PC-9 (cell line): ENCODE results near the gene PIGZ. TPM values are rescaled to one million over a fixed set of nuclear protein-coding genes. Genes with fewer than 3 reads are reported as not detected.

Experiments used
- BruUV-seq: library from RNA; stranded (reverse); fragments of 400-500 nt; replicated peaks from 2 replicates; lab custom pipeline; 2021; lab: Mats Ljungman, UMichigan
- CTCF ChIA-PET: fragments of 300-600 bp; sonication (Branson Sonifier 250); formaldehyde crosslinking; loops from one replicate; lab custom pipeline; 2022; ENCODE audit warnings: antibody characterized with exemption; lab: Charles Lee
- POLR2A ChIA-PET: fragments of 300-600 bp; sonication (Branson Sonifier 250); formaldehyde crosslinking; loops from one replicate; lab custom pipeline; 2022; ENCODE audit warnings: antibody characterized with exemption; ENCODE audit not compliant: unreplicated experiment; lab: Charles Lee
- DNase-seq, 2 experiments: peaks; one replicate each; pipeline versions ENCODE4 v3.0.0 to v3.0.0-alpha.2; 2015 to 2022; ENCODE audit warnings: mixed read lengths in 1 of 2
- H2AFZ ChIP-seq: fragments of 200-600 bp; sonication (generic); 2 replicates; pipeline ENCODE4 v1.8.1; 2017; ENCODE audit warnings: antibody characterized with exemption
- H3F3A ChIP-seq: fragments of 200-600 bp; sonication (generic); 2 replicates; pipeline ENCODE4 v1.8.1; 2017; ENCODE audit warnings: antibody characterized with exemption, mild to moderate bottlenecking, low read depth; ENCODE audit not compliant: insufficient read depth
- H3K27ac ChIP-seq: fragments of 200-600 bp; sonication (generic); 2 replicates; pipeline ENCODE4 v1.6.1; 2016; ENCODE audit warnings: mixed run types
- H3K27me3 ChIP-seq: fragments of 200-600 bp; sonication (generic); 2 replicates; pipeline ENCODE4 v1.6.1; 2016; ENCODE audit warnings: low read depth, mixed run types; ENCODE audit not compliant: insufficient read depth
- H3K36me3 ChIP-seq: fragments of 200-600 bp; sonication (generic); 2 replicates; pipeline ENCODE4 v1.6.1; 2016; ENCODE audit warnings: low read depth, mixed run types
- H3K4me1 ChIP-seq: fragments of 200-600 bp; sonication (generic); replicated peaks from 2 replicates; pipeline ENCODE4 v1.6.1; 2016; ENCODE audit warnings: mixed run types; ENCODE audit not compliant: insufficient read depth
- H3K4me2 ChIP-seq: fragments of 200-600 bp; sonication (generic); 2 replicates; pipeline ENCODE4 v1.6.1; 2017; ENCODE audit warnings: mixed run types
- H3K4me3 ChIP-seq: fragments of 200-600 bp; sonication (generic); 2 replicates; pipeline ENCODE4 v1.6.1; 2016; ENCODE audit warnings: mixed run types
- H3K79me2 ChIP-seq: fragments of 200-600 bp; sonication (generic); 2 replicates; pipeline ENCODE4 v1.6.1; 2017; ENCODE audit warnings: low read depth, mixed run types
- H3K9me2 ChIP-seq: fragments of 200-600 bp; sonication (generic); 2 replicates; pipeline ENCODE4 v1.8.1; 2017; ENCODE audit warnings: mild to moderate bottlenecking; ENCODE audit not compliant: insufficient read depth
- H3K9me3 ChIP-seq: fragments of 200-600 bp; sonication (generic); 2 replicates; pipeline ENCODE4 v1.8.1; 2016; ENCODE audit warnings: low read depth; ENCODE audit not compliant: insufficient read depth
- H4K20me1 ChIP-seq: fragments of 200-600 bp; sonication (generic); 2 replicates; pipeline ENCODE4 v1.8.1; 2017; ENCODE audit not compliant: insufficient read depth
- EZH2 ChIP-seq: fragments of 200-600 bp; sonication (generic); IDR thresholded peaks from 2 replicates; pipeline ENCODE4 v1.8.0; 2017; ENCODE audit warnings: antibody characterized with exemption, low read depth
- intact Hi-C: fragments of 100-400 bp; cut with micrococcal nuclease; formaldehyde crosslinking; loops from one replicate; pipeline ENCODE4 v1.10.0; 2022; ENCODE audit not compliant: unreplicated experiment
- total RNA-seq: library from RNA; stranded (reverse); gene quantifications from 2 replicates; pipeline ENCODE4 v1.2.3, GENCODE V29; 2021
- TF ChIP-seq, protein P1 (sequence below): fragments of 200-600 bp; sonication (generic); conservative IDR thresholded peaks from 2 replicates; pipeline ENCODE4 v1.6.1; 2017; ENCODE audit warnings: mixed run types, antibody characterized with exemption, mild to moderate bottlenecking, moderate library complexity

Gene PIGZ
- total RNA-seq, 1 experiment from 2014 or later = 2.1 TPM

DNA sequence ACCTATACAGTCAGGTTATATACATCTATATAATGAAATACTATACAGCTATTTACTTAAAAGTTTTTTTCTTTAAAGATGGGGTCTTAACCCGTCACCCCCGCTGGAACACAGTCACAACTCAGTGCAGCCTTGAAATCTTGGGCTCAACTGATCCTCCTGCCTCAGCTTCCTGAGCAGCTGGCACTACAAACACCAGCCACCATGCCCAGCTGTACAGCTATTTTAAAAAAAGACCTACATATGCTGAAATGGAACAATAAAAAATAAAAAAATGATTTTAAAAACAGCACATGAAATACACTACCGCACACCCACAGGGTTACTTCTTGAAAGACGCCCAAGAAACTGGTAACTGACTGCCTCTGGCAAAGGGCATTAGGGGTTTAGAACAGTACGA, 30.1 kb downstream of the PIGZ start:
- Histone ChIP-seq H4K20me1 (peaks cover 23% of the 10 kb centered on the region), H3K4me1 (peaks cover 15% of the 10 kb centered on the region), H3K9me3 (no peaks in the 10 kb centered on the region), H3K27me3 (no peaks in the 10 kb centered on the region), H2AFZ (no peak overlapping the region), H3K9me2 (no peaks in the 10 kb centered on the region), H3K27ac (no peak overlapping the region), H3F3A (peaks cover 71% of the 10 kb centered on the region), H3K79me2 (peaks cover 56% of the 10 kb centered on the region), H3K4me2 (no peak overlapping the region), H3K36me3 (peaks cover 50% of the 10 kb centered on the region), H3K4me3 (no peak overlapping the region)
- no peak for DNase-seq
- TF ChIP-seq, protein P1, sequence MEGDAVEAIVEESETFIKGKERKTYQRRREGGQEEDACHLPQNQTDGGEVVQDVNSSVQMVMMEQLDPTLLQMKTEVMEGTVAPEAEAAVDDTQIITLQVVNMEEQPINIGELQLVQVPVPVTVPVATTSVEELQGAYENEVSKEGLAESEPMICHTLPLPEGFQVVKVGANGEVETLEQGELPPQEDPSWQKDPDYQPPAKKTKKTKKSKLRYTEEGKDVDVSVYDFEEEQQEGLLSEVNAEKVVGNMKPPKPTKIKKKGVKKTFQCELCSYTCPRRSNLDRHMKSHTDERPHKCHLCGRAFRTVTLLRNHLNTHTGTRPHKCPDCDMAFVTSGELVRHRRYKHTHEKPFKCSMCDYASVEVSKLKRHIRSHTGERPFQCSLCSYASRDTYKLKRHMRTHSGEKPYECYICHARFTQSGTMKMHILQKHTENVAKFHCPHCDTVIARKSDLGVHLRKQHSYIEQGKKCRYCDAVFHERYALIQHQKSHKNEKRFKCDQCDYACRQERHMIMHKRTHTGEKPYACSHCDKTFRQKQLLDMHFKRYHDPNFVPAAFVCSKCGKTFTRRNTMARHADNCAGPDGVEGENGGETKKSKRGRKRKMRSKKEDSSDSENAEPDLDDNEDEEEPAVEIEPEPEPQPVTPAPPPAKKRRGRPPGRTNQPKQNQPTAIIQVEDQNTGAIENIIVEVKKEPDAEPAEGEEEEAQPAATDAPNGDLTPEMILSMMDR = no peak
- no peak for TF ChIP-seq EZH2
- ChIA-PET CTCF (no interaction called here), POLR2A (no interaction called here)
- intact Hi-C loops = no loop called here
- BruUV-seq = no TSS peak

DNA sequence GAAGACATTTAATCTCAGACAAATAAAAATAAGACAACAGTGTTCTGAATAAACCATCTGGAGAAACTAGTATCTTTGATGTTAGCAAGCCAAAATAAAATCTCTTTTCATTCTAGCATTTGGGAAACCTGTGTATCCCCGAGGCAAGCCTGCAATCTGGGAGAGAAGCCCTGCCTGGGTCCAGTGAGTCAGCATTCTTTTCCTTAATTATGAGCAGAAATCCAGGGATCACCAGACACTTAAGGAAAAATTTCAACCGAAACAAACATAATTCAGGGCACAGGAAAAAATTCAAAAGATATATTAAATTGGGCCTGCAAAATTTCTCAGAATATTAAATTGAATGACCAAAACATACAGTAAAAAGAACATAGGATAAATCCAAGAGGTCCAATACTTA, 30.5 kb downstream of the PIGZ start:
- peak overlapping the region; percentile 4; the same call in 1 of the 2 replicates for H3K27ac ChIP-seq
- no TSS peak for BruUV-seq
- intact Hi-C loops = no loop called here

DNA sequence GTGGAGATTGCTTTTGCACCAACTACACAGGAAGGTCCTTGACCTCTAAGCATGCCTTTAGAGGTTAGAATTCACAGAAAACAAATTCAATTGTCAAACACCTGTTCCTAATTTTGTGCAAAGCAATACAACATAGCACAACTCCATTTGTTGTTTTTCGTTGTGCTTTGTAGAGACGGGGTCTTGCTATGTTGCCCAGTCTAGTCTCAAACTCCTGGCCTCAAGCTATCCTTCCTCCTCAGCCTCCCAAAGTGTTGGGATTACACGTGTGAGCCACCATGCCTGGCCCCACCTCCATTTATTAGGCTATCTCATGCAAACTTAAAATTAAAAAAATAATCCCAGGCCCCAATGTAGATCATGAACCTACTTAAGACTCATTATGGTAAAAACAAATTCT, 32.3 kb downstream of the PIGZ start:
- POLR2A ChIA-PET = no interaction called here
- no peak overlapping the region for H2AFZ ChIP-seq
- peaks cover 85% of the 10 kb centered on the region; the same call in 1 of the 2 replicates for H3F3A ChIP-seq
- TF ChIP-seq, protein P1 = no peak
- TF ChIP-seq EZH2 = no peak
- CTCF ChIA-PET = no interaction called here
- intact Hi-C loops = no loop called here
- peaks cover 12% of the 10 kb centered on the region for H3K4me1 ChIP-seq
- H3K36me3 ChIP-seq = peaks cover 61% of the 10 kb centered on the region
- peaks cover 36% of the 10 kb centered on the region for H3K79me2 ChIP-seq
- no peak overlapping the region for H3K4me2 ChIP-seq
- no peak for DNase-seq
- no peaks in the 10 kb centered on the region for H3K9me2 ChIP-seq
- H3K27ac ChIP-seq = no peak overlapping the region
- peaks cover 23% of the 10 kb centered on the region for H4K20me1 ChIP-seq
- H3K4me3 ChIP-seq = no peak overlapping the region
- H3K27me3 ChIP-seq = no peaks in the 10 kb centered on the region
- BruUV-seq = TSS peak; percentile 21
- H3K9me3 ChIP-seq = no peaks in the 10 kb centered on the region

More for the DNA sequence above, 30.5 kb downstream of the PIGZ start:
- Histone ChIP-seq H4K20me1 (peaks cover 23% of the 10 kb centered on the region), H3K9me3 (no peaks in the 10 kb centered on the region), H3K79me2 (peaks cover 52% of the 10 kb centered on the region), H3K9me2 (no peaks in the 10 kb centered on the region), H3K27me3 (no peaks in the 10 kb centered on the region), H3F3A (peaks cover 74% of the 10 kb centered on the region), H3K4me3 (no peak overlapping the region), H3K36me3 (peaks cover 50% of the 10 kb centered on the region), H2AFZ (no peak overlapping the region), H3K4me1 (peaks cover 12% of the 10 kb centered on the region), H3K4me2 (no peak overlapping the region)
- TF ChIP-seq, protein P1 = no peak
- no peak for TF ChIP-seq EZH2
- CTCF ChIA-PET = no interaction called here
- POLR2A ChIA-PET = no interaction called here
- DNase-seq = no peak
